SU-DHL-6 (cell line): Measurements from ENCODE around the gene GARNL3.

Experiments used
- CTCF ChIP-seq: fragments of 200-600 bp; sonication (generic); IDR thresholded peaks from one replicate; pipeline ENCODE4 v1.5.1; 2017; ENCODE audit warnings: antibody characterized with exemption, mild to moderate bottlenecking, low read length, moderate library complexity; ENCODE audit not compliant: insufficient read depth, poor library complexity, severe bottlenecking
- EZH2phosphoT487 ChIP-seq: fragments of 200-600 bp; sonication (generic), shearing (Covaris generic); conservative IDR thresholded peaks from 2 replicates; pipeline ENCODE4 v1.6.1; 2018; ENCODE audit warnings: mild to moderate bottlenecking, antibody characterized with exemption, low read length, moderate library complexity, mixed read lengths

GRCh38 chr9:127396253-127396807 lies 131.8 kb downstream of the GARNL3 start:
- TF ChIP-seq CTCF = no peak
- TF ChIP-seq EZH2phosphoT487 = no peak
